Neural crest cell (in vitro differentiated cells): ENCODE results near the gene EXD3. TPM values are rescaled to one million over a fixed set of nuclear protein-coding genes. Genes with fewer than 3 reads are reported as not detected.
A peak's percentile ranks its signal among the peaks of the same experiment; 100 is the strongest.

Source experiments
- DNase-seq: peaks from one replicate; pipeline ENCODE4 v3.0.0; 2021; ENCODE audit warnings: low read depth, mixed read lengths, low spot score
- H3K27ac Mint-ChIP-seq: one replicate; pipeline ENCODE4 v1.8.0; 2021; ENCODE audit warnings: mild to moderate bottlenecking, mixed read lengths; ENCODE audit not compliant: unreplicated experiment
- H3K27me3 Mint-ChIP-seq: 2 replicates; pipeline ENCODE4 v1.8.0; 2021; ENCODE audit warnings: low read depth, mild to moderate bottlenecking, mixed read lengths
- H3K36me3 Mint-ChIP-seq: 2 replicates; pipeline ENCODE4 v1.8.0; 2021; ENCODE audit warnings: low read depth, mild to moderate bottlenecking, mixed read lengths
- H3K4me1 Mint-ChIP-seq: 2 replicates; pipeline ENCODE4 v1.8.0; 2021; ENCODE audit warnings: mixed read lengths
- H3K4me3 Mint-ChIP-seq: one replicate; pipeline ENCODE4 v1.8.0; 2021; ENCODE audit warnings: mild to moderate bottlenecking, mixed read lengths
- H3K9me3 Mint-ChIP-seq: 2 replicates; pipeline ENCODE4 v1.8.0; 2021; ENCODE audit warnings: mixed read lengths
- total RNA-seq: library from RNA; stranded (reverse); gene quantifications from 2 replicates; pipeline ENCODE4 v1.2.1, GENCODE V29; 2021
- TF ChIP-seq, protein P1 (sequence below): fragments of 200-600 bp; sonication (generic); conservative IDR thresholded peaks from 2 replicates; pipeline ENCODE4 v1.5.0; 2021; ENCODE audit warnings: antibody characterized with exemption, mild to moderate bottlenecking

The EXD3 gene
- total RNA-seq, 1 donor from 2014 or later, result 15.1 TPM

DNA sequence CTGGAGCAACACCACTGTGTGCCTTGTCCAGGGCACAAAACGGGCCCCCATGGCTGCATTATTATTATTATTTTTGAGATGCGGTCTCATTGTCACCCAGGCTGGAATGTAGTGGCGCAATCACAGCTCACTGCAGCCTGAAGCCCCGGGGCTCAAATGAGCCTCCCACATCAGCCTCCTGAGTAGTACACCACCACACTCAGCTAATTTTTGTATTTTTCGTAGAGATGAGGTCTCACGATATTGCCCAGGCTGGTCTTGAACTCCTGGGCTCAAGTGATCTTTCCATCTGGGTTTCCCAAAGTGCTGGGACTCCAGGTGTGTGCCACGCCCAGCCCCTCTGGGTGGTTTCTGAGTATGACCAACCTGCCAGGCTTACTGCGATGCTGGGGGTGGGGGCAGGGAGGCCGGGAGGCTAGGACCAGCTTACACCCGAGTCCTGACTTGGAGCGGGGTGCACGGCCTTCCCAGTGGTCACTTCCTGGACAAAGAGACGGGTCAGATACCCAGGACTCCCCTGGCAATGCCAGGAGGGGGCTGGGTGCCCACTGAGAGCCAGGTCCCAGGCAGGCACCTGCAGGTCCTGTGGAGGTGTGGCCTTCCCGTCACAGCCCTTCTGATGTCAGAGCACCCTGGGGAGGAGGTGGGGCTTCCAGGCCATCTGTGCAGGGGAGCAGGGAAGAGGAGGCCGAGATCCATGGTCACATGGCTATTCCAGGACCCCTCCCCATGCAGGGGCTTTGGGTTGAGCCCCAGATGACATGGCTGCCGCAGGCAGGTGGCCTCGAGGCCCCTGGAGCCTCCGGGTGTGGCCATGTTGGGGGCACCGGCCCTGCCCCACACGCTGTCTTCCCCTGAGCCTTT is 112.5 kb downstream of the EXD3 start:
- no peak for DNase-seq
- H3K27me3 Mint-ChIP-seq, result no peaks in the 10 kb centered on the region
- TF ChIP-seq, protein P1, sequence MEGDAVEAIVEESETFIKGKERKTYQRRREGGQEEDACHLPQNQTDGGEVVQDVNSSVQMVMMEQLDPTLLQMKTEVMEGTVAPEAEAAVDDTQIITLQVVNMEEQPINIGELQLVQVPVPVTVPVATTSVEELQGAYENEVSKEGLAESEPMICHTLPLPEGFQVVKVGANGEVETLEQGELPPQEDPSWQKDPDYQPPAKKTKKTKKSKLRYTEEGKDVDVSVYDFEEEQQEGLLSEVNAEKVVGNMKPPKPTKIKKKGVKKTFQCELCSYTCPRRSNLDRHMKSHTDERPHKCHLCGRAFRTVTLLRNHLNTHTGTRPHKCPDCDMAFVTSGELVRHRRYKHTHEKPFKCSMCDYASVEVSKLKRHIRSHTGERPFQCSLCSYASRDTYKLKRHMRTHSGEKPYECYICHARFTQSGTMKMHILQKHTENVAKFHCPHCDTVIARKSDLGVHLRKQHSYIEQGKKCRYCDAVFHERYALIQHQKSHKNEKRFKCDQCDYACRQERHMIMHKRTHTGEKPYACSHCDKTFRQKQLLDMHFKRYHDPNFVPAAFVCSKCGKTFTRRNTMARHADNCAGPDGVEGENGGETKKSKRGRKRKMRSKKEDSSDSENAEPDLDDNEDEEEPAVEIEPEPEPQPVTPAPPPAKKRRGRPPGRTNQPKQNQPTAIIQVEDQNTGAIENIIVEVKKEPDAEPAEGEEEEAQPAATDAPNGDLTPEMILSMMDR, result no peak
- no peaks in the 10 kb centered on the region for H3K9me3 Mint-ChIP-seq
- no peak overlapping the region for H3K4me3 Mint-ChIP-seq
- H3K4me1 Mint-ChIP-seq, result peaks cover 18% of the 10 kb centered on the region
- no peak overlapping the region for H3K27ac Mint-ChIP-seq
- no peaks in the 10 kb centered on the region for H3K36me3 Mint-ChIP-seq

DNA sequence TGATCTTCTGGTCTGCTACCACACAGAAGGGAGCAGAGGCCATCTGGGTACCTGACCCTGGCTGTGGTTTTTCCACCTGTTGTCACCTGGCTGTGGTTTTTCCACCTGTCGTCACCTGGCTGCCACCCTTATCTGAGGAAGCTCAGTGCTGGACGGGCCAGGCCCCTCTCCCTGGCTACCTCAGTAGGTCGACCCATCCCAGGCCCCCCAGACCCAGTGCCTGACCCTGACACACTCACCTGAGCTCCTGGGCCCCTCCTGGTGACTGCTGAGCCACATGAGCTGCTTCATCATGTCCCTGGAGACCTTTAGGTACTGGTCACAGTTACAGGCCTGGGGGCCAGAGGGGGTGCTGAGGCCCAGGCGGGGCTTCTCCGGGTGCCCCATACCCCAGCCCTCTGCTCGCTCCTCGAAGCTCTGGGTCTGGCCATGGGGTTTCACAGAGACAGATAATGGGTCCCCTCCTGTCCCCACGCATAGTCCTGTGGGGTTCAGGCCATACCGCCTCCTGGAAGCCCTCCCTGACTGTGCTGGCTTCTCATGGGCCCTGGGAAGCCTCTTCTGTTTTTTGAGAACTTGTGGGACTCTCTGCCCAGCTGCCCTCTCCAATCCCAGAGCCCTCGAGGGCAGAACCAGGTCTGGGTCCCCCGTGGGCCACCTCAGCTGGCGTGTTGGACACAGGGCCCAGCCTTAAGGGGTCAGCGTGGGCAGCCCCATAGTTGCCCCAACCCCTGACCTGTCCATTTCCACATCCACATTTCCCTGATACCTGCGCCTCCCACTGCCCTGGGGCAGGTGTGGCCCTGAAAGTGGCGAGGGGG is 113.4 kb downstream of the EXD3 start:
- no peak for DNase-seq
- H3K27me3 Mint-ChIP-seq, result no peaks in the 10 kb centered on the region
- TF ChIP-seq, protein P1, result no peak
- no peak overlapping the region for H3K4me3 Mint-ChIP-seq
- H3K27ac Mint-ChIP-seq, result no peak overlapping the region
- H3K36me3 Mint-ChIP-seq, result no peaks in the 10 kb centered on the region
- H3K9me3 Mint-ChIP-seq, result no peaks in the 10 kb centered on the region
- H3K4me1 Mint-ChIP-seq, result peaks cover 25% of the 10 kb centered on the region

DNA sequence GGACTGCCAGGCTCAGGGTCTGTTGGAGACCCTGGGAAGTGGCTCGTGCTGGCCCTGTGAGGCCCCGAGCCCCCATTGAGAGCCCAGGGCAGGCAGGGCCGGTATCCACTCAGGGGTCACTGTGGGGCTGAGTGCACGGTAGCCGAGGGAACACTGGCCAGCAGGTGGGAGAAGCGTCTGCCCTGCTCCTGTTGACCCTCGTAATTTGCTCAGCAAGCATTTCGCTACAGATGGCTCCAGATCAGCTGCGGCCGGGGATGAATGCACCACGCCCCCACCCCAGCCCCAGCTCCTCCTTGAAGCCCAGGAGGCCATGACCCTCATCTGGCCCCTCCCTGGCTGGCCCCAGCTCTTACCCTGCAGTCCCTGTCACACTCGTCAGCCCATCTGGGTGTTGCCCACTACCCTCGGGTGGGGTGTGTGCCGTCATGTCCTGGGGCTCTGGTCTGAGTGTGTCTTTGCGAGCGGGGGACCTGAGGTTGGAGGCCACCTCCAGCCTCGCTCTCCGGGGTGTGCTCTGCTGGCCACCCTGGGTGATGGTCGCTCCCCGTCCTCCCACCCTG is 114.8 kb downstream of the EXD3 start:
- H3K4me1 Mint-ChIP-seq, result peaks cover 21% of the 10 kb centered on the region
- peaks cover 2% of the 10 kb centered on the region for H3K27me3 Mint-ChIP-seq
- H3K4me3 Mint-ChIP-seq, result peak overlapping the region; percentile 67
- no peak for DNase-seq
- H3K9me3 Mint-ChIP-seq, result no peaks in the 10 kb centered on the region
- TF ChIP-seq, protein P1, result no peak
- no peak overlapping the region for H3K27ac Mint-ChIP-seq
- no peaks in the 10 kb centered on the region for H3K36me3 Mint-ChIP-seq

DNA sequence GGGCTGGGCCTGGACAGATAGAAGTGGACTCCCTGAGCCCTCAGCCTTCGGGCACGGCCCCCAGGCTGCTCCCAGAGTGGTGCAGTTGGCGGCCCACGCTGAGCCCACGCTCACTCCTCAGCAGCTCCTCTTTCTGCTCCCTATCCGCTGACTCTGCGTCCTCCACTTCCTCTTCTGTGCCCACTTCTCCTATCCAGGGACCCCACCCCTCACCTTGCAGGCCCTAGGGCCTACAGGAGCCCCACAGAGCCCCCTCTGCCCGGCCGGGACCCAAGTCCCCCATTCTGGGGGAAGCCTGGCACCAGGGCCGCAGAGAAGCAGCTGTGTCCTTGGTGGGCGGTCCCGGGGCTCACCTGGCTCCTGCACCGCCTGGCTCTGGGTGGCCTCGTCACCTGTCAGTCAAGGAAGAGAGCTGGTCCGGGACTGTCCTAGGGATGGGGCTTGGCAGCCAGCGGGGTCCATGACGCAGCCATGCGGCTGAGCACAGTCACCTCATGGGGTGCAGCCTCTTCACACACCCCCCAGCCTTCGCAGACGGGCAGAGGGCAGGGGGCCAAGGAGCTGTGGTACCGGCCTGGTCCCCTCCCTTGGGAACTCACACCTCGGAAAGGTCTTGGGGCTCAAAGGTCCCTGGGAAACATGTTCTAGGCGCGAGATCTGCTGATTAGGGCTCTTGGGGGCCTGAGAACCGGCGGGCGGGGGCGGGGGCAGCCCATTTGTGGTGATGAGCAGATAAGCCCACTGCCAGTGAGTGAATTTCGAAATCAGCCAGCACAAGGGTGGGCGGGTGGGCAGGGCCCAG is 115.5 kb downstream of the EXD3 start:
- H3K27ac Mint-ChIP-seq, result no peak overlapping the region

More for the DNA sequence above, 115.5 kb downstream of the EXD3 start:
- H3K9me3 Mint-ChIP-seq, result no peaks in the 10 kb centered on the region
- no peaks in the 10 kb centered on the region for H3K36me3 Mint-ChIP-seq
- peaks cover 2% of the 10 kb centered on the region for H3K27me3 Mint-ChIP-seq
- TF ChIP-seq, protein P1, result no peak
- no peak for DNase-seq
- peaks cover 21% of the 10 kb centered on the region for H3K4me1 Mint-ChIP-seq
- H3K4me3 Mint-ChIP-seq, result no peak overlapping the region
